Stimulated activated CD4-positive, alpha-beta T cell treated with anti-CD3 and anti-CD28 coated beads, Interleukin-12 subunit alpha, Interleukin-12 subunit beta, amount 100 ng/mL, for 4 hours (primary cell): Measurements from ENCODE around the gene ANO10.
"Not testable (repeated sequence)": the region's sequence is repeated elsewhere in the genome, so short reads cannot be mapped to it uniquely, and the experiment has no call there.

Experiments
- DNase-seq: peaks from one replicate; pipeline ENCODE4 v3.0.0-alpha.2; 2020

ANO10 gene

GRCh38 chr3:43515208-43515917 is 106.4 kb downstream of the ANO10 start:
- no peak for DNase-seq

DNA sequence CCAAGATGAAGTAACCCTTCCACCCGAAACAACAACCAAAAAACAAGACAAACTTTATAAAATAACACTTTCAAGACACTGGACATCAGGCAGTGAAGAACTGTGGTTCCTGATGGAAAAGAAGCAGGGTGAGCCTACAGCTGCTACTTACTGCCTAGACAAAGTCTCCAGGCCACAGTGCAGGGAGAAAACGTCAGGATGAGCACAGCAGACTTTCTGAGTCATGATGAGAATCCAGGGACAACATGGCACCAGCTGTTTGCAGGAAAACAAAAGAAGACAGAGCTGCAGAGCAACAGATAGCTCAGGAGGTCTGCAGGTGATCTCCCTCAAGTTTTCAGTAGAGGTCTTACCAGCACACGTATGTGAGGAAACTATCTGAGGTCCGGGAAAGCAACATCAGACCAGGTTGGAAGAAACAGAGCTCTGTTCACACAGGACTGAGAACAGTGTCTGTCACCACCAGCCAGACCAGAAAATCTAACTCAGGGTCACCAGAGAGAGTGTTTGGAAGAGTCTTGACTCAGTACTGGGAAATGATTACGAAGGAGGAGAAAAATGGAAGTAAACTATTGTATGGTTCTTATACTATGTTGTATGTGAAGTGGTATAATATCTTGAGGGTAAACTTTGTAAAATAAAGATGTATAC is 108.9 kb downstream of the ANO10 start:
- no peak for DNase-seq

GRCh38 chr3:43506644-43507043 is 115.2 kb downstream of the ANO10 start:
- DNase-seq = no peak

GRCh38 chr3:43505351-43505750 is 116.5 kb downstream of the ANO10 start:
- no peak for DNase-seq

- no peak for DNase-seq
These were observed 118.6 kb downstream of the ANO10 start for GRCh38 chr3:43503067-43503728.

GRCh38 chr3:43499256-43499655 is 122.6 kb downstream of the ANO10 start:
- no peak for DNase-seq

- DNase-seq = no peak
These were observed 123.9 kb downstream of the ANO10 start for GRCh38 chr3:43497905-43498365.

DNA sequence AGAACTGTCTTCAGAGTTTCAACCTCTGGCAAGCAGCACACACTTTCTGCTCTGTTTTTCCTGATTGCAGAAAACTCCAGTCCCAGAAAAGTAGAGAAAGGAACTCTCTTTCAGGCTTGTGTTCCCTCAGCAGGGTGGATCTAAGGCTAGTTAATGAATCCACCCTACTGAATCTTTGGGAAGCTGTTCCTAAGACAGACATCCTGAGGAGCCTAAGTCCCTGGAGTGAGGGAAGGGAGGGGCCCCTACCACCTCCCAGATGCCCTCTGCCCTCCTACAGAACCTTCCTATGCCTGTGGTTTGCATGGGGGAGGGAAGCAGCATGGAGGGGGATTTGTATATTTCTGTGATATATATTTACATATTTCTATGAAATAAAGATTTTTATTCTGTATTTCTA is 124.4 kb downstream of the ANO10 start:
- DNase-seq = no peak

- no peak for DNase-seq
These were observed 125.0 kb downstream of the ANO10 start for GRCh38 chr3:43496740-43497375.

DNA sequence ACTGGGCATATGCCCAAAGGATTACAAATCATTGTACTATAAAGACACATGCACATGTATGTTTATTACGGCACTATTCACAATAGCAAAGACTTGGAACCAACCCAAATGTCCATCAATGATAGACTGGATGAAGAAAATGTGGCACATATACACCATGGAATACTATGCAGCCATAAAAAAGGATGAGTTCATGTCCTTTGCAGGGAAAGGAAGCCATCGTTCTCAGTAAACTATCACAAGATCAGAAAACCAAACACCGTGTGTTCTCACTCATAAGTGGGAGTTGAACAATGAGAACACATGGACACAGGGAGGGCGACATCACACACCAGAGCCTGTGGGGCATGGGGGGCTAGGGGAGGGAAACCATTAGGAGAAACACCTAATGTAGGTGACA is 128.9 kb downstream of the ANO10 start:
- DNase-seq = not testable (repeated sequence)

DNA sequence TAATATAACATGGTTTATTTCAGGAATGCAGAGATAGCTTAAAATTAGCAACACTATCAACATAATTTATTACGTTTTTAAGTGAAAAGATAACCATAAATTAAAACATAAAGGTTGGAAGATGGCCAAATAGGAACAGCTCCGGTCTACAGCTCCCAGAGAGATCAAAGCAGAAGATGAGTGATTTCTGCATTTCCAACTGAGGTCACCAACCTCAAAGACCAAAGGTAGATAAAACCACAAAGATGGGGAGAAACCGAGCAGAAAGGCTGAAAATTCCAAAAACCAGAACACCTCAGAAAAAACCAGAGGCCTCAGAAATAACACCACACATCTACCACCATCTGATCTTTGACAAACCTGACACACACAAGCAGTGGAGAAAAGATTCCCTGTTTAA is 130.0 kb downstream of the ANO10 start:
- DNase-seq = not testable (repeated sequence)

- DNase-seq = no peak
These were observed 131.1 kb downstream of the ANO10 start for GRCh38 chr3:43490640-43491185.

DNA sequence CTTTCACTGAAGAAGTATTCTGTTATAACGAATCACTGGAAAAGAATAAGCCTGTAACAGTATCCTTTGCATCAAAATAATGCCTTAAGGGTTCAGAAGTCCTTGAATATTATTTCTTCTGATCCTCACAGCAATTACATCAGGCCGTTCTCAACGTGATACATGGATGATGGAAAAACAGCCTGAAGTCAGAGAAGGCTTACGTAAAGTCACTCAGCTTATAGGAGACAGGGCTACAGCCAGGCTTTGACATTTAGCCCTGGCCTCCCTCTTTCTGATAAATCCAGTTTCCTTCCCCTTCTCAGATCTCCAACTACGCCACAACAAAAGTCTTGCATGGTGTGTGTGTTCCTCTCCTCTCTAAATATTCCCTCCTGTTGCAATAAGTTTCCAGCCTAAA is 131.9 kb downstream of the ANO10 start:
- no peak for DNase-seq

- DNase-seq = no peak
These were observed 135.9 kb downstream of the ANO10 start for GRCh38 chr3:43485931-43486330.

- DNase-seq = no peak
These were observed 136.8 kb downstream of the ANO10 start for GRCh38 chr3:43484926-43485488.

DNA sequence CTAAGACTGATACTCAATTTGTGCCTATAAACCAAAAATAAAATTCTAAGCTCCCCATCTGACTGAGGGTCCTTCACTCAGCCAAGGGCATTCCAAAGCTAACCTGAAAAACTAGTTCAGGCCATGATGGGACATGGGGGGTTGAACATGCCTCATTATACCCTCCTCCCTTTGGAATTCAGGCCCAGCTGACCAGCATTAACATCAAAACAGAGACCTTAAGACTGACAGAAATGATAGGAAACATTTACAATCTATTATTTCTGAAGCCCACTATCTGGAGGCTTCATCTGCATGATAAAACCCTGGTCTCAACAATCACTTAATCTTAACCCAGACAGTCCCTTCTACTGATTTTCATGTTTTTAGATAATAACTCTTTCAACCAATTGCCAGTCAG is 140.4 kb downstream of the ANO10 start:
- no peak for DNase-seq

DNA sequence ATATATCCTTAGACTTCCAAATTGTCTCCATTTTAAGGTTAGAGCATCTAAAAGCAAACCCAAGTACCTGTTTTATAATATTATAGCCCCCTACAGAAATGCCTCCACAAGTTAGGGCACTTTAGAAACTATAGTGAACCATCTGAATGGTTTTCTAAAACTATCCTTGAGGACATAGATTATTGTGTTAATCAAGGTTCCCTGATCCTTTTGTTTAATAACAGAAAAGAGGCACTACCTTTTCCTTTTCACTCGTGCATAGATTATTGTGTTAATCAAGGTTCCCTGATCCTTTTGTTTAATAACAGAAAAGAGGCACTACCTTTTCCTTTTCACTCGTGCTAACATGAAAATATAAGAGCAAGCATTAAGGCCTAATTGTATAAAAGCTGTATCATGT is 143.0 kb downstream of the ANO10 start:
- DNase-seq = not testable (repeated sequence)

DNA sequence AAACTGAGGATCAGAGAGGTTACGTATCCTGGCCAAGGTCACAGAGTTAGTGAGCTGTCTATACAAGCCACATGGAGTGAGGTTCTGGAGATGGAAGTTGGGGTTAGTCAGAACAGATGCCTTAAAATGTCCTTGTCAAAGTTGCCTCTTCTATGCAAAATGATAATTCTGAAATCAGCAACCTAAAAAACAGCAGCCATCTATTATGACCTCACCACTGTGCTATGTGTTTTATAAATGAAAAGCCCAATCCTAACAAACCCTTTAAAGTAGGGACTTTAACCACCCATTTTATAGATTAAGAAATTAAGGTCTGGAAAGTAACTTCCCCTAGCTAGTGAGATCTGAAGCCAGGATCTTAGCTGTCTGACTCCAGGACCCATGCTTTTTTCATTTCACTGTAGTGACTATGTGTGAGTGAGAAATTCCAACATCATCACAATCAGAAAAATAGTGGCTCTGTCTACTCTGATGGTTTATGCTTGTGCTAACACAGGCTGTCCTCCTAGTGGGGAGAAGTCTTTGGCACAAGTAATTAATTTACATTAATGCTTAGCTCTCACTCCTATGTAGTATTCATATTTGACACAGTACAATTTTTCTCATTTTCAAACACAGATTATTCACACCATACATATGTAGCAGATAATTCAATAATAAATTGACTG is 143.6 kb downstream of the ANO10 start:
- DNase-seq = no peak

DNA sequence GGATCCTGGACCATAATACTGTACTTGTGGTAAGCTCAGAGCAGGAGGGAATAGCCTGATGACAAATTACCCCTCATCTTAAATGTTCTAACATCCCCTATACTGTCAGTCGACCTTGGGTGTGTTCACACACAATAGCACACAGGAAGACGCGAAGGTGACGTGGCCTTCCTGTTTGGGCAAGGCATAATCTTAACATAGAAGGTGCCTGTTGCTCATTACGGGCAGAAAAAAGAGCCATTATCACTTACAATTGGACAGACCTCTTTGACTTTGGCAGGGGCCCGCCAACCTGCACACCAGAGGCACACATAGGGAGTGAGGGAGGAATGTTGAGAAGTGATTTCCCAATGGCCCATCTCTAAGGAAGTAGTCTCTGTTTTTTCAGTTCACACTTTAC is 144.2 kb downstream of the ANO10 start:
- DNase-seq = peak; percentile 30

DNA sequence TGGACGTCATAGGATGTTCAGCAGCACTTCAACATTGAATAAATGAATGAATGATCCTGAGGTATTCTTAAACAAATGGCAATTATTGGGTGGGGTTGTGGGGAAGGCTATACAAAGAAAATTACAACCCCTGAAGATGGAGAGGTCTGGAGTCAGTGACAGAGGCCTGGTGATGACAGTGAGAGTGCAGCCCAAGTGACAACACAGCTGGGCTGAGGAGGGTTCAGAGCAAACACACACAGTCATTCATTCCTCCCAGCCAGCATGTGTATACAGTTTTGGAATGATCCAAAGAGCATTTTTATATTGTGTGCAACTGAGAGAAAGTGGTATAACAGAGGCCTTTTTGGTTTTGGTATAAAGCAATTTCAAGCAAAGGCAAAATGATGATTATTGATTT is 148.1 kb downstream of the ANO10 start:
- no peak for DNase-seq

- no peak for DNase-seq
These were observed 148.6 kb downstream of the ANO10 start for GRCh38 chr3:43473244-43473643.

DNA sequence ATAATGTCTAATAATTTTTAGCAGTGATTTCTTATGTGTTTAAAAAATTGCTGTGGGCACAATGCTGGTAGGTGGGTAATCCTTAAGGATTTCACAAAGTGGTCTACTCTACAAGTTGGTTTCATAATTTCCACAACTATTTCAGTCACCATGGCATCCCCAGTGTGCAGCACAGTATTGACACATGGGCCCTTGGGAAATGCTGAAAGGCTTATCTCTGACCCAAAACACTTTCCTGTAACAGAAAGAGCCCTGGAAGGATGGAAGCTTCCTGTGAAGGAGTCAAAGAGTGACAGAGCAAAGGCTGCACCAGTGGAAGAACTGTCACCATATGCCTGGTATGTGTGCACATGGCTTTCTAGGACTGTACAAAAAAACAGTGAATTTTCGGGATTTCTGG is 153.7 kb downstream of the ANO10 start:
- DNase-seq = no peak
